ENCODE data around the gene AOX1.
"Not testable (repeated sequence)": the region's sequence is repeated elsewhere in the genome, so short reads cannot be mapped to it uniquely, and the experiment has no call there.

Gene AOX1

DNA sequence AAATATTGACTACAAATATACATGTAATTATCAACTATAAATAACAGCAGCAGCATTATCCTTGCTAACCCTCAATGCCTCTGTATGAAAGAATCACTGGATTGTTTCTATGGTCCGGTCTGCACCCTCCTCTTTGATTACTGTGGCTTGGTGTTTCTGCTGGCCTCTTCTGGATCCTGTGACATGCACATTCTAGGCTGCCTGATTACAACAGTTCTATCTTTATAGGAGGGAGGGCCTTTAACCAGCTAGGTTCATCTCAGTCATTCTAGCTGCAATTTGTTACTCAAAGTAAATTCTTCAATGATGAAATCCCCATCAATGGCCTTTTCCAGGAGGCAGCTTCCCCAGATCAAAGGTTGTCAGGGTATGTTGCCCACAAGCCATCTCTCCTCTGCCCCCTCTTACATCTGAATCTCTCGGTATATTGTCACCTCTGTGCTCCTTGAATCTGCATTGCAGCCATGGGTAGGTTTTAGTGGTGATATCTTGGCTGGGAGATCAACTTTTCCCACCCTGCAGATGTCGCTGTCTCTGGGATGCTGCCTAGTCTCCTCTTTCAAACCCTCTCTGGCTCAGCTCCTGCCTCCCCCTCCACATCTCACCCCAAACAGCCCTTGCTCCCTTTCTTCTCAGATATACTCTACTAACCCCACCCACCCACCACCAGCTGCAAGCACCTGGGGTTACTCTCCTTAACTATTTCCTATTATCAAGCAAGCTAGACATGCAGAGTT, 119.7 kb downstream of the AOX1 start:
- no peak for DNase-seq

DNA sequence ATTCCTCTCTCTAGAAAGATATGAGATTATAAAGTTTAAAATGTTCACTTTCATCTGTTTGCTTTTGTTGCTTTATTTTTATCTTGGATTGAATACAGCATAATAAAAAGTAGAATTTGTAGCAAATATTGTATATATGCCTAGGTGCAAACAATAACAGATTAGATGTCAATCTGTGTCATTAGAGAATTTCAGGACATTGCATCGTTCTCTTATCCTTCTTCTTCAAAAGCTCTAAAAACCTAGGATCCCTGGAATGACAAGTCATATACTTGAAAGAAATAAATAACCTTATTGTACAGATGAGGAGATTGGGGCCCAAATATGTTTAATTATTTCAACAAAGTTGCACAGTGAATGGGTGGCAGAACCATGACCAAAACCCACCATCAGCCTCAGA, 123.1 kb downstream of the AOX1 start:
- no peak for DNase-seq

DNA sequence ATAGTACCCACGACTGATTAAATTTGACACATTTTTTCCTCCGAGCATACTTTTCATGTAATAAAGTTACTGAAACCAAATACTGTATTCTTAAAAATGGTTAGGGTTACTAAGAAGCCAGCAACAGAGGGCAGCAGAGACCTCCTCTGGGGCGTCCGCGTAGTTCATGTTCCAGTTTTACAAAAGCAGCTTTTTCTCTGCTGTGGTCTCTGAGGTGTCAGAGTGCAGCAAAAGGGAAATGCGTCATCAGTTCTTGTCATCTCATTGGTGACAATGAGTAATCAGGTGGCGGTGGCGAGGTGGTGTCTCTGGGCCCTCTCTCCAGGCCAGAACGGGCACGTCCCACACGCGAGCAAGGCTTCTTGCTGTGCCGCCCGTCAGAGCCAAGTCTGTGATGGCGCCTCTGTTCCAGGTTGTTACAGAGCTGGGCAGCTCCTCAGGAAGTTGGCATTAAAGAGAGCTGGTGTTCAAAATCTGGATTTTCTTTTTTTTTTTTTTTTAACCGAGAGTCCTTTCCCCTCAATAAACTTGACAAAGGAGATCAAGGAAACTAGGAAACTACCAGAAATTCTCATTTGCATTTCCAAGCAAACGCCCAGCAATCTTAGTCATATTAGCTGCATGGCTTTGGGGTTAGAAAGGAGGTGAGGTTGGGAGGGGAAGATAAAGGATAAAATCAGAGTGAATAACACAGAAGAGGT, 127.3 kb downstream of the AOX1 start:
- DNase-seq: peak; percentile 99

DNA sequence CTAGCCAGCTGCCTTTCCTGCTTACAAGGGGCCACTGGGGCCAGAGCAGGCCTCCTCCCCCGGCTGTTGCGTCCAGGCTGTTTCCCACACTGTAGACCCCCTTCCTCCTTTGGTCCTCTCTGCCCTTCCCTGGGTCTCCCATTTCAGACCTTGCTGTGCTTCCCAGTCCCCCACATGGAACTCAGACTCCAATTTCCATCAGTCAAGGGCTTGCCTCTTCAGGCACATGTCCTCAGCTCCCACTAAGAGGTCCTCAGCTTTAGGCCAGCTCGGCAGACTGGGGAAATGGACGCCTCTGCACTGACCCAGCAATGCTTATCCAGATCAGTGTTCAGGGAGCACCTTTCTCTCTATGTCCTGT, 127.9 kb downstream of the AOX1 start:
- no peak for DNase-seq

DNA sequence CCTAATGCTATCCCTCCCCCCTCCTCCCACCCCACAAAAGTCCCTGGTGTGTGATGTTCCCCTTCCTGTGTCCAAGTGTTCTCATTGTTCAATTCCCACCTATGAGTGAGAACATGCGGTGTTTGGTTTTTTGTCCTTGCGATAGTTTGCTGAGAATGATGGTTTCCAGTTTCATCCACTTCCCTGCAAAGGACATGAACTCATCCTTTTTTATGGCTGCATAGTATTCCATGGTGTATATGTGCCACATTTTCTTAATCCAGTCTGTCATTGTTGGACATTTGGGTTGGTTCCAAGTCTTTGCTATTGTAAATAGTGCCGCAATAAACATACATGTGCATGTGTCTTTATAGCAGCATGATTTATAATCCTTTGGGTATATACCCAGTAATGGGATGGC, 129.2 kb downstream of the AOX1 start:
- not testable (repeated sequence) for DNase-seq

DNA sequence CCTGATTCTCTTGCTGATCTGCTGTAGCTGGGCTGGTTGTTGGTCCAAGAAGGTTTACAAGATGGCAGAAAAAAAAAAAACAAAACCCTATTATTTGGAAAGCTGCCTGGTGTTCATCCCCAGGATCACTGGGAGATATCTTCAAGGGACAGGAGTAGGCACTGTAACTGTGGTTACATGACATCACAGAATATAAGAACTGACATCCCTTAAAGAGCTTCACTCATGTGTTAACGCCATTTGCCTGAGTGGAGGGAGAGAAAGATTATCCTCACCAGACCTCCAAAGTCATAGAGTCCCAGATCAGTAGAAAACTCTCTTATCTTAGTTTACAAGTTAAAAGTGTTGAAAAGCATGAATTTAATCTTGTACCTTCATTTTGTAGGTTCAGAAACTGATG, 130.6 kb downstream of the AOX1 start:
- peak; percentile 28 for DNase-seq
